IMR-90 (cell line): Measurements from ENCODE around the gene ARL4C.
A peak's percentile ranks its signal among the peaks of the same experiment; 100 is the strongest.

Source experiments
- BHLHE40 ChIP-seq: fragments of 150-350 bp; IDR thresholded peaks from 2 replicates; pipeline ENCODE4 v1.6.1; 2016; ENCODE audit warnings: mild to moderate bottlenecking, low read depth, low read length
- CEBPB ChIP-seq: IDR thresholded peaks from 2 replicates; pipeline ENCODE4 v1.6.1; 2012; ENCODE audit warnings: low read depth, low read length, improper control_type of control experiment
- FOS ChIP-seq: fragments of 150-350 bp; IDR thresholded peaks from 2 replicates; pipeline ENCODE4 v1.6.1; 2016; ENCODE audit warnings: low read depth, low read length
- NFE2L2 ChIP-seq: fragments of 150-350 bp; IDR thresholded peaks from 2 replicates; pipeline ENCODE4 v1.6.1; 2016; ENCODE audit warnings: low read depth, mild to moderate bottlenecking, low read length
- POLR2A ChIP-seq: IDR thresholded peaks from 2 replicates; pipeline ENCODE4 v1.6.1; 2012; ENCODE audit warnings: mild to moderate bottlenecking, low read depth, low read length
- RAD21 ChIP-seq: IDR thresholded peaks from 2 replicates; pipeline ENCODE4 v1.6.1; 2012; ENCODE audit warnings: low read length, improper control_type of control experiment
- RCOR1 ChIP-seq: IDR thresholded peaks from 2 replicates; pipeline ENCODE4 v1.6.1; 2012; ENCODE audit warnings: mild to moderate bottlenecking, low read length, improper control_type of control experiment; ENCODE audit not compliant: insufficient replicate concordance
- USF2 ChIP-seq: fragments of 150-350 bp; IDR thresholded peaks from 2 replicates; pipeline ENCODE4 v1.6.1; 2017; ENCODE audit warnings: mild to moderate bottlenecking, antibody characterized with exemption, low read length, low read depth
- TF ChIP-seq, protein P1 (sequence below): conservative IDR thresholded peaks from 2 replicates; pipeline ENCODE4 v1.5.1; 2012; ENCODE audit warnings: mild to moderate bottlenecking, low read depth, low read length, improper control_type of control experiment

DNA sequence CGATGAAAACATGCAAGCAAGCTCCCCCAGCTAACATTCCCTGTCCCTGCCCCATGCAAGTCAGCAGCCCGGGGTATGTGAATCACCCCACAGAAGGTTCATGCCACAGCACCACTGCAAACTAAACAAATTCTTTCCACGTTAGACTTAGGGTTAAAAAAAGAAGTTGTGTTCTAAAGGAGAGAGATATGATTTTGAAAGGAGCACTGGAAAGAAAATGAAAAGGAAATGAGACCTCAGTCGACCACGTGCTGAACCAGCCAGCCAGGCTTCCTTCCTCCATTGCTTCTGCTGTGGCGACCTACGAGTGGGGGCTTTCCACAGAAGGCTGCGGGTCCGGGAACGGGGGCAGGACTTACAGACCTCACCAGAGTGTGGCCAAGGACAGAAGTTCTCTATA, 52.0 kb downstream of the ARL4C start:
- TF ChIP-seq RAD21 (peak; percentile 16; the same call in 1 of the 2 replicates), POLR2A (no peak; the same call in 1 of the 2 replicates), CEBPB (0 out of 2 replicates have a peak, but pooled peaks have one; percentile 22), RCOR1 (no peak), NFE2L2 (peak; percentile 60; the same call in 1 of the 2 replicates), USF2 (peak; percentile 88), BHLHE40 (peak; percentile 56; the same call in 1 of the 2 replicates), FOS (peak; percentile 82)
- TF ChIP-seq, protein P1, sequence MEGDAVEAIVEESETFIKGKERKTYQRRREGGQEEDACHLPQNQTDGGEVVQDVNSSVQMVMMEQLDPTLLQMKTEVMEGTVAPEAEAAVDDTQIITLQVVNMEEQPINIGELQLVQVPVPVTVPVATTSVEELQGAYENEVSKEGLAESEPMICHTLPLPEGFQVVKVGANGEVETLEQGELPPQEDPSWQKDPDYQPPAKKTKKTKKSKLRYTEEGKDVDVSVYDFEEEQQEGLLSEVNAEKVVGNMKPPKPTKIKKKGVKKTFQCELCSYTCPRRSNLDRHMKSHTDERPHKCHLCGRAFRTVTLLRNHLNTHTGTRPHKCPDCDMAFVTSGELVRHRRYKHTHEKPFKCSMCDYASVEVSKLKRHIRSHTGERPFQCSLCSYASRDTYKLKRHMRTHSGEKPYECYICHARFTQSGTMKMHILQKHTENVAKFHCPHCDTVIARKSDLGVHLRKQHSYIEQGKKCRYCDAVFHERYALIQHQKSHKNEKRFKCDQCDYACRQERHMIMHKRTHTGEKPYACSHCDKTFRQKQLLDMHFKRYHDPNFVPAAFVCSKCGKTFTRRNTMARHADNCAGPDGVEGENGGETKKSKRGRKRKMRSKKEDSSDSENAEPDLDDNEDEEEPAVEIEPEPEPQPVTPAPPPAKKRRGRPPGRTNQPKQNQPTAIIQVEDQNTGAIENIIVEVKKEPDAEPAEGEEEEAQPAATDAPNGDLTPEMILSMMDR: no peak
